ENCODE results near the gene ERI3. TPM values are rescaled to one million over a fixed set of nuclear protein-coding genes. Genes with fewer than 3 reads are reported as not detected.

Gene ERI3
- total and polyA plus RNA-seq, 2 of the 13 experiments (the other 11 are each of a cell fraction or from before 2014, with no cell fraction given) = 35.6 to 35.9 TPM

DNA sequence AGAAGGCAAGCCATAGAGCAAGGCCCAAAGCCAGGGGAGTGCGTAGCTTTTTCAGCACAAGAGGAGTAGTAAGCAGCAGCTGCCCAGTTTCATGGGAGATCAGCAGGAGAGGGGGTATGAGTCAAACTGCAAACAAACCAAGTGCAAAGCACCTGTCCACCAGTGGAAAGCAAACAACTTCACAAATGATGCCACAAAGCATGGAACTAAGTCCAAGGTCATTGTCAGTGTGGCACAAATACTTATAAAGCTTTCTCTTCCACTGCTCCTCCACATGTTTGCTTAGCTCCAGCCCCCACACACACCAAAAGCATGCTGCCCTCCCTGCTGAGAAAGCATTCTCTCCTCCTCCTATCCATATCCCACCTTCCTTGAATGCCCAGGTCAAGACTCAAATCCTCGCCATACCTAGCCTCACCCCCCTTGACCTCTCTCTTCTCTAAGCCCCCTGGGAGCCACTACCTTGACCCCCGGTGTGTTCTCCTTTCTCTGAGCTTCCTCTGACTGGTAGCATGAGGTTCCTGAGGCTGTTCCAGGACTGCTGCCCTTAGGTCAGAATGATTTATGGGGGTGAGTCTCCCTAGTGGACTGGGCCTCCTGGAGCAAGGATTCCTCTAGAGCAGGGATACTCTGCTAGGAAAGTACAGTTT is 71.4 kb downstream of the ERI3 start (continued):
- TF ChIP-seq, protein P1, sequence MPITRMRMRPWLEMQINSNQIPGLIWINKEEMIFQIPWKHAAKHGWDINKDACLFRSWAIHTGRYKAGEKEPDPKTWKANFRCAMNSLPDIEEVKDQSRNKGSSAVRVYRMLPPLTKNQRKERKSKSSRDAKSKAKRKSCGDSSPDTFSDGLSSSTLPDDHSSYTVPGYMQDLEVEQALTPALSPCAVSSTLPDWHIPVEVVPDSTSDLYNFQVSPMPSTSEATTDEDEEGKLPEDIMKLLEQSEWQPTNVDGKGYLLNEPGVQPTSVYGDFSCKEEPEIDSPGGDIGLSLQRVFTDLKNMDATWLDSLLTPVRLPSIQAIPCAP (CRISPR knock-in tag; IDR thresholded peaks at IDR 0.05; ENCODE audit: low read depth) = no peak
- TF ChIP-seq MAFF (IDR thresholded peaks at IDR 0.05; ENCODE audit: low read depth, low read length) (peak; percentile 42), ZNF501 (CRISPR knock-in tag; IDR thresholded peaks at IDR 0.05) (peak; percentile 37), ZNF460 (CRISPR knock-in tag; IDR thresholded peaks at IDR 0.05; ENCODE audit: borderline replicate concordance) (no peak), MTF1 (CRISPR knock-in tag; IDR thresholded peaks at IDR 0.05) (no peak), ZBTB7B (CRISPR knock-in tag; IDR thresholded peaks at IDR 0.05) (peak; percentile 91), JUN (CRISPR knock-in tag; IDR thresholded peaks at IDR 0.05) (peak; percentile 90), FOXK1 (CRISPR knock-in tag; IDR thresholded peaks at IDR 0.05; ENCODE audit: borderline replicate concordance, low read depth) (peak; percentile 92; the same call in 1 of the 2 replicates), TCF7 (IDR thresholded peaks at IDR 0.05; ENCODE audit: low read depth) (peak; percentile 86), AGO1 (IDR thresholded peaks at IDR 0.05; ENCODE audit: low read depth, low read length, poor library complexity, severe bottlenecking) (no peak), POLR2A (IDR thresholded peaks at IDR 0.05; ENCODE audit: insufficient read depth in 1 of 2, low read depth in 2 of 2, low read length in 2 of 2) (peak; percentile 37 to 64; a peak in 2 of 4 replicates), JDP2 (CRISPR knock-in tag; IDR thresholded peaks at IDR 0.05; ENCODE audit: borderline replicate concordance) (no peak), SP140L (CRISPR knock-in tag; IDR thresholded peaks at IDR 0.05; ENCODE audit: borderline replicate concordance) (peak; percentile 43; the same call in 1 of the 2 replicates), MZF1 (CRISPR knock-in tag; IDR thresholded peaks at IDR 0.05; ENCODE audit: borderline replicate concordance) (no peak), HDAC2 (CRISPR knock-in tag; IDR thresholded peaks at IDR 0.05) (peak; percentile 96), SUZ12 (IDR thresholded peaks at IDR 0.05; ENCODE audit: low read depth, low read length) (no peak), SIX1 (CRISPR knock-in tag; IDR thresholded peaks at IDR 0.05; ENCODE audit: borderline replicate concordance) (peak; percentile 83)
- TF ChIP-seq, protein P2, sequence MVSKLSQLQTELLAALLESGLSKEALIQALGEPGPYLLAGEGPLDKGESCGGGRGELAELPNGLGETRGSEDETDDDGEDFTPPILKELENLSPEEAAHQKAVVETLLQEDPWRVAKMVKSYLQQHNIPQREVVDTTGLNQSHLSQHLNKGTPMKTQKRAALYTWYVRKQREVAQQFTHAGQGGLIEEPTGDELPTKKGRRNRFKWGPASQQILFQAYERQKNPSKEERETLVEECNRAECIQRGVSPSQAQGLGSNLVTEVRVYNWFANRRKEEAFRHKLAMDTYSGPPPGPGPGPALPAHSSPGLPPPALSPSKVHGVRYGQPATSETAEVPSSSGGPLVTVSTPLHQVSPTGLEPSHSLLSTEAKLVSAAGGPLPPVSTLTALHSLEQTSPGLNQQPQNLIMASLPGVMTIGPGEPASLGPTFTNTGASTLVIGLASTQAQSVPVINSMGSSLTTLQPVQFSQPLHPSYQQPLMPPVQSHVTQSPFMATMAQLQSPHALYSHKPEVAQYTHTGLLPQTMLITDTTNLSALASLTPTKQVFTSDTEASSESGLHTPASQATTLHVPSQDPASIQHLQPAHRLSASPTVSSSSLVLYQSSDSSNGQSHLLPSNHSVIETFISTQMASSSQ (IDR thresholded peaks at IDR 0.05; ENCODE audit: low read depth) = peak; percentile 41; the same call in 1 of the 2 replicates
- TF ChIP-seq, protein P2 (CRISPR knock-in tag; IDR thresholded peaks at IDR 0.05; ENCODE audit: borderline replicate concordance) = peak; percentile 75; the same call in 1 of the 2 replicates
- TF ChIP-seq, protein P3, sequence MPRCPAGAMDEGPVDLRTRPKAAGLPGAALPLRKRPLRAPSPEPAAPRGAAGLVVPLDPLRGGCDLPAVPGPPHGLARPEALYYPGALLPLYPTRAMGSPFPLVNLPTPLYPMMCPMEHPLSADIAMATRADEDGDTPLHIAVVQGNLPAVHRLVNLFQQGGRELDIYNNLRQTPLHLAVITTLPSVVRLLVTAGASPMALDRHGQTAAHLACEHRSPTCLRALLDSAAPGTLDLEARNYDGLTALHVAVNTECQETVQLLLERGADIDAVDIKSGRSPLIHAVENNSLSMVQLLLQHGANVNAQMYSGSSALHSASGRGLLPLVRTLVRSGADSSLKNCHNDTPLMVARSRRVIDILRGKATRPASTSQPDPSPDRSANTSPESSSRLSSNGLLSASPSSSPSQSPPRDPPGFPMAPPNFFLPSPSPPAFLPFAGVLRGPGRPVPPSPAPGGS (CRISPR knock-in tag; IDR thresholded peaks at IDR 0.05) = no peak
- TF ChIP-seq, protein P4, sequence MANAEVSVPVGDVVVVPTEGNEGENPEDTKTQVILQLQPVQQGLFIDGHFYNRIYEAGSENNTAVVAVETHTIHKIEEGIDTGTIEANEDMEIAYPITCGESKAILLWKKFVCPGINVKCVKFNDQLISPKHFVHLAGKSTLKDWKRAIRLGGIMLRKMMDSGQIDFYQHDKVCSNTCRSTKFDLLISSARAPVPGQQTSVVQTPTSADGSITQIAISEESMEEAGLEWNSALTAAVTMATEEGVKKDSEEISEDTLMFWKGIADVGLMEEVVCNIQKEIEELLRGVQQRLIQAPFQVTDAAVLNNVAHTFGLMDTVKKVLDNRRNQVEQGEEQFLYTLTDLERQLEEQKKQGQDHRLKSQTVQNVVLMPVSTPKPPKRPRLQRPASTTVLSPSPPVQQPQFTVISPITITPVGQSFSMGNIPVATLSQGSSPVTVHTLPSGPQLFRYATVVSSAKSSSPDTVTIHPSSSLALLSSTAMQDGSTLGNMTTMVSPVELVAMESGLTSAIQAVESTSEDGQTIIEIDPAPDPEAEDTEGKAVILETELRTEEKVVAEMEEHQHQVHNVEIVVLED (CRISPR knock-in tag; IDR thresholded peaks at IDR 0.05; ENCODE audit: borderline replicate concordance) = peak; percentile 36; the same call in 1 of the 2 replicates
